GM23248 (cell line): ENCODE results near the gene ZNF853. TPM values are rescaled to one million over a fixed set of nuclear protein-coding genes. Genes with fewer than 3 reads are reported as not detected.

ENCODE experiments used
- DNase-seq: peaks from one replicate; pipeline ENCODE4 v3.0.0-alpha.2; 2015
- H2AFZ ChIP-seq: fragments of 200-600 bp; sonication (generic); 2 replicates; pipeline ENCODE4 v1.6.1; 2016; ENCODE audit warnings: antibody characterized with exemption
- H3F3A ChIP-seq: fragments of 200-600 bp; sonication (generic); 2 replicates; pipeline ENCODE4 v1.6.1; 2016; ENCODE audit warnings: mild to moderate bottlenecking, antibody characterized with exemption, mixed run types; ENCODE audit not compliant: insufficient read depth
- H3K27ac ChIP-seq: fragments of 200-600 bp; sonication (generic); 2 replicates; pipeline ENCODE4 v1.5.1; 2016; ENCODE audit warnings: mild to moderate bottlenecking
- H3K27me3 ChIP-seq: fragments of 200-600 bp; sonication (generic); replicated peaks from 2 replicates; pipeline ENCODE4 v1.6.1; 2016; ENCODE audit warnings: mild to moderate bottlenecking; ENCODE audit not compliant: insufficient read depth
- H3K36me3 ChIP-seq: fragments of 200-600 bp; sonication (generic); 2 replicates; pipeline ENCODE4 v1.6.1; 2016; ENCODE audit warnings: low read depth, mild to moderate bottlenecking
- H3K4me1 ChIP-seq: fragments of 200-600 bp; sonication (generic); 2 replicates; pipeline ENCODE4 v1.6.1; 2016; ENCODE audit warnings: mild to moderate bottlenecking; ENCODE audit not compliant: insufficient read depth
- H3K4me2 ChIP-seq: fragments of 200-600 bp; sonication (generic); one replicate; pipeline ENCODE4 v1.6.1; 2016; ENCODE audit warnings: mild to moderate bottlenecking; ENCODE audit not compliant: unreplicated experiment
- H3K4me3 ChIP-seq: fragments of 200-600 bp; sonication (generic); 2 replicates; pipeline ENCODE4 v1.5.1; 2016; ENCODE audit warnings: mild to moderate bottlenecking
- H3K79me2 ChIP-seq: fragments of 200-600 bp; sonication (generic); 2 replicates; pipeline ENCODE4 v1.6.1; 2016; ENCODE audit warnings: mild to moderate bottlenecking; ENCODE audit not compliant: insufficient read depth
- H3K9ac ChIP-seq: fragments of 200-600 bp; sonication (generic); 2 replicates; pipeline ENCODE4 v1.6.1; 2016; ENCODE audit warnings: mild to moderate bottlenecking
- H3K9me2 ChIP-seq: fragments of 200-600 bp; sonication (generic); 2 replicates; pipeline ENCODE4 v1.6.1; 2016; ENCODE audit warnings: mixed run types, mild to moderate bottlenecking, moderate library complexity; ENCODE audit not compliant: insufficient read depth
- H3K9me3 ChIP-seq: fragments of 200-600 bp; sonication (generic); one replicate; pipeline ENCODE4 v1.6.1; 2017; ENCODE audit warnings: low read depth
- H4K20me1 ChIP-seq: fragments of 200-600 bp; sonication (generic); 2 replicates; pipeline ENCODE4 v1.6.0; 2016; ENCODE audit not compliant: insufficient read depth
- EZH2 ChIP-seq: fragments of 200-600 bp; sonication (generic); IDR thresholded peaks from 2 replicates; pipeline ENCODE4 v1.6.1; 2018; ENCODE audit warnings: antibody characterized with exemption, mild to moderate bottlenecking; ENCODE audit not compliant: insufficient read depth, poor library complexity, severe bottlenecking
- EZH2phosphoT487 ChIP-seq: fragments of 200-600 bp; sonication (generic); IDR thresholded peaks from 2 replicates; pipeline ENCODE4 v1.6.1; 2018; ENCODE audit warnings: antibody characterized with exemption, moderate library complexity, mild to moderate bottlenecking, low read depth; ENCODE audit not compliant: insufficient read depth
- WGBS, 2 experiments: methylation state at CpG; one replicate each; pipeline ENCODE4 v1.1.6; 2015 to 2017; ENCODE audit warnings: low lambda C conversion rate in 2 of 2, low coverage in 1 of 2; ENCODE audit errors: missing lambda C conversion rate in 2 of 2; 5-methylcytosine and 5-hydroxymethylcytosine counted together
- in situ Hi-C: fragments of 300-500 bp; cut with MboI; formaldehyde crosslinking; loops from 2 replicates; pipeline ENCODE4 v1.15.0; 2020
- polyA plus RNA-seq: library from polyadenylated mRNA; unstranded; fragments of >200 nt; fragmentation: Nextera tagmentation; extraction: Ambion mirVana; gene quantifications from 2 replicates; pipeline ENCODE4 v1.2.1, GENCODE V29; 2016
- total RNA-seq: library from RNA; depleted of rRNA; stranded (reverse); fragments of >200 nt; shearing (Covaris generic); gene quantifications from 2 replicates; pipeline ENCODE4 v1.2.3, GENCODE V29; 2014

ZNF853 gene
- total and polyA plus RNA-seq, 2 experiments from 2014 or later, result 0.22 TPM; not detected in 1

- DNase-seq, result no peak
- peaks cover 5% of the 10 kb centered on the region; the same call in 1 of the 2 replicates for H3F3A ChIP-seq
- H3K4me1 ChIP-seq, result no peaks in the 10 kb centered on the region
- H3K4me2 ChIP-seq, result no peak overlapping the region
- H3K9ac ChIP-seq, result no peak overlapping the region
- H3K9me3 ChIP-seq, result no peaks in the 10 kb centered on the region
- TF ChIP-seq EZH2phosphoT487, result no peak
- H3K27me3 ChIP-seq, result no peaks in the 10 kb centered on the region
- no peaks in the 10 kb centered on the region for H3K9me2 ChIP-seq
- 96 to 98% methylated on average over 58 to 135 of the region's 146 CpGs for WGBS, 2 experiments
- H2AFZ ChIP-seq, result no peak overlapping the region
- in situ Hi-C loops, result no loop called here
- no peaks in the 10 kb centered on the region for H4K20me1 ChIP-seq
- H3K79me2 ChIP-seq, result no peaks in the 10 kb centered on the region
- no peak overlapping the region for H3K27ac ChIP-seq
- H3K36me3 ChIP-seq, result no peaks in the 10 kb centered on the region; the same call in 1 of the 2 replicates
- H3K4me3 ChIP-seq, result no peak overlapping the region
Observed at GRCh38 chr7:6653071-6654003, 37.9 kb downstream of the ZNF853 start.

- H3K36me3 ChIP-seq, result no peaks in the 10 kb centered on the region; the same call in 1 of the 2 replicates
- no peak for DNase-seq
- no peaks in the 10 kb centered on the region for H3K4me1 ChIP-seq
- H3K27me3 ChIP-seq, result no peaks in the 10 kb centered on the region
- WGBS, 2 experiments, result 95 to 96% methylated on average over 37 to 94 of the region's 94 CpGs
- H3K9me2 ChIP-seq, result no peaks in the 10 kb centered on the region
- H3K9ac ChIP-seq, result no peak overlapping the region
- no peak overlapping the region for H3K27ac ChIP-seq
- H3K79me2 ChIP-seq, result no peaks in the 10 kb centered on the region
- TF ChIP-seq EZH2phosphoT487 (no peak), EZH2 (no peak)
- H3K4me2 ChIP-seq, result no peak overlapping the region
- H3K9me3 ChIP-seq, result no peaks in the 10 kb centered on the region
- in situ Hi-C loops, result no loop called here
- peaks cover 5% of the 10 kb centered on the region; the same call in 1 of the 2 replicates for H3F3A ChIP-seq
- no peak overlapping the region for H2AFZ ChIP-seq
- no peak overlapping the region for H3K4me3 ChIP-seq
- H4K20me1 ChIP-seq, result no peaks in the 10 kb centered on the region
Observed at GRCh38 chr7:6654113-6654841, 38.9 kb downstream of the ZNF853 start.

DNA sequence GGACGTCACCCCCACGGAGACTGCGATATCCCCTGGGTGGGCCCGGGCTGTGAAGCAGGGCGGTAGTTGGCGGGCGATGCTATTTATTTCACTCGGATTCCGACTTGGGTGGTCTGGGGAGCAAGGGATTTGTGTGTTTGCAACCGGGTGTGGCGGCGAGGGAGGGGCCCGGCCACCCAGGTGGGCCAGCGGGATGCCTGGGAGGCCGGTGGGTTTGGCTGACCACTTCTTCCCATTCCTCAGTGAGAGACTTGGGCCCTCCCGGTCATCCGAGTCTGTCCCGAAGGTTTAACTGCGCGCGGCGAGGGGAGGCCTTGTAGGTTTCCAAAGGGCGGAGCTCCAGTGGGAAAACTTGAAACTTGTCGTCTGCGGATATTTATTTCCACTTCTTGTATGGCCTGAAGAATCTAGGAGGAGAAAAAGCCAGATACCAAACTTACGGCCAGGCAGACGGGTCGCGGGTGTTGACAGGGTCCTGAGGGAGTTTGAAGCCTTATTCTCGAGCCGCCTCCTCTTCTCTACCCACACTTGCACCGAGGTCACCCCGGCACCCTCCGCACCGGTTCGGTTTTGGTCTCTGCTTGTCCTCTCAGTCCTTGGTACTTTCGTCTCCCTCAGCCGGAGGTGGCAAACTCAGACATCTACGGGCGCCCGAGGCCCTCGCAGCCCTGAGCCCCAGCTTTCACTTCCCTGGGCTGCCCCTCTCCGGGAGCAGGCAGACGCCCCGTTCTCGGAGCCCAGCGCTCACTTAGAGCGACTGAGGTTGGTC lies 39.6 kb downstream of the ZNF853 start:
- Histone ChIP-seq H3K4me1 (no peaks in the 10 kb centered on the region), H3K79me2 (no peaks in the 10 kb centered on the region), H3K36me3 (no peaks in the 10 kb centered on the region; the same call in 1 of the 2 replicates), H4K20me1 (no peaks in the 10 kb centered on the region), H3K4me3 (no peak overlapping the region), H2AFZ (no peak overlapping the region), H3K9me3 (no peaks in the 10 kb centered on the region), H3K4me2 (no peak overlapping the region), H3K9ac (no peak overlapping the region), H3K27me3 (no peaks in the 10 kb centered on the region), H3F3A (peaks cover 5% of the 10 kb centered on the region; the same call in 1 of the 2 replicates), H3K9me2 (no peaks in the 10 kb centered on the region), H3K27ac (no peak overlapping the region)
- DNase-seq, result no peak
- WGBS, 2 experiments, result 93 to 94% methylated on average over 46 to 48 of the region's 48 CpGs
- TF ChIP-seq EZH2 (no peak), EZH2phosphoT487 (no peak)
- in situ Hi-C loops, result no loop called here
